Activated B cell treated with CpG ODN at 0.5 μM for 24 hours (primary cell): ENCODE results near the gene ATP5PD. TPM values are rescaled to one million over a fixed set of nuclear protein-coding genes. Genes with fewer than 3 reads are reported as not detected.

Source experiments
- ATAC-seq: fragments of 200-7000 bp; cut with Tn5 transposase; one replicate; pipeline ENCODE4 v1.10.0; 2021; ENCODE audit warnings: low read depth, mild to moderate bottlenecking, moderate library complexity
- CTCF ChIA-PET: fragments of 350-600 bp; sonication (Branson Sonifier 250); formaldehyde crosslinking; loops from one replicate; lab custom pipeline; 2021; ENCODE audit warnings: antibody characterized with exemption; lab: Charles Lee
- POLR2A ChIA-PET: fragments of 350-600 bp; sonication (Branson Sonifier 250); formaldehyde crosslinking; loops from one replicate; lab custom pipeline; 2021; ENCODE audit warnings: antibody characterized with exemption; lab: Charles Lee
- DNase-seq: peaks from one replicate; pipeline ENCODE4 v3.0.0; 2022
- H3K27ac Mint-ChIP-seq: one replicate; pipeline ENCODE4 v1.8.0; 2020; ENCODE audit warnings: mixed read lengths
- H3K27me3 Mint-ChIP-seq: one replicate; pipeline ENCODE4 v1.8.0; 2021; ENCODE audit warnings: mixed read lengths
- H3K36me3 Mint-ChIP-seq: one replicate; pipeline ENCODE4 v1.8.0; 2021; ENCODE audit warnings: low read depth, mixed read lengths
- H3K4me1 Mint-ChIP-seq: one replicate; pipeline ENCODE4 v1.8.0; 2021; ENCODE audit warnings: mixed read lengths
- H3K4me3 Mint-ChIP-seq: one replicate; pipeline ENCODE4 v1.8.0; 2020; ENCODE audit warnings: mild to moderate bottlenecking, mixed read lengths
- H3K9me3 Mint-ChIP-seq: one replicate; pipeline ENCODE4 v1.8.0; 2020; ENCODE audit warnings: mixed read lengths
- intact Hi-C: fragments of 100-400 bp; cut with micrococcal nuclease; formaldehyde crosslinking; loops from one replicate; pipeline ENCODE4 v1.15.1; 2024
- total RNA-seq: library from RNA; stranded (reverse); gene quantifications from 2 replicates; pipeline ENCODE4 v1.2.3, GENCODE V29; 2022
- TF ChIP-seq, protein P1 (sequence below): fragments of 200-600 bp; IDR thresholded peaks from one replicate; pipeline ENCODE4 v1.8.0; 2022; ENCODE audit warnings: antibody characterized with exemption, mild to moderate bottlenecking

ATP5PD gene
- total RNA-seq, 1 donor from 2014 or later = 158 TPM

DNA sequence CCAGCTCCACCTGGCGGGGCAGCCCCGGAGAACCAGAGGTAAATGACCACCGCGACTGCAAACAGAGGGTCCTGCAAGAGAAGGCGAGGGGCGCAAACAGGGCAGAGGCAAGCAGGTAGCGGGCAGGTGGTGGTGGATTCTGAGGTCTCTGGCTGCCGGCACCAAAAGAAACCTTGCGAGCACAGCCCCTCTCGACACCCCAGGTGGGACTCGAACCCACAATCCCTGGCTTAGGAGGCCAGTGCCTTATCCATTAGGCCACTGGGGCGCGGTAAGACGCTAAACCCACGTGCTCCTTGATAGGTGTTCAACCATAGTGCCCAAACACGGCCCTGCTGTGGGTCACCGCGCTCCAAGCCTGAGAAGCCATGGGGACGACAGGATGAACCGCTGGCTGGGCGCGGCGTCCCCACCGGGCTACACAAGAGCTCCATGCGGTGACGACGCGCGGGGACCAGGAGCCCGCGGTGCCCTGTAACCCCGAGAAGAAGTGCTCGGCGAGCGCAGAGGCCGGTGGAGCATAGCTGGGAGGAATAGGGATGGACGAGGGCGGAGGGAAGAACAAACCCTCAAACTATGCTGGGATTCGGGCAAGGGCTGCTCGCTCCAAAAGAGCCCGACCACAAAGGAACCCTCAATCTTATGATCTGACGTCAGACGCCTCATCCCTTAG, 12.4 kb downstream of the ATP5PD start:
- Mint-ChIP-seq H3K9me3 (peaks cover 3% of the 10 kb centered on the region), H3K36me3 (peaks cover 14% of the 10 kb centered on the region), H3K4me3 (peak overlapping the region; percentile 91), H3K4me1 (peaks cover 34% of the 10 kb centered on the region), H3K27ac (peak overlapping the region; percentile 89), H3K27me3 (peaks cover 1% of the 10 kb centered on the region)
- ChIA-PET POLR2A (interaction anchor here (0.8 to 3.4 kb wide), 11 partner anchors 10 to 743 kb away, joined by 3 to 31 read pairs (median 4); partner anchors contain the start of genes ATP5PD, FDXR, HID1 and JPT1), CTCF (interaction anchor here (0.9 to 1.2 kb wide), 2 partner anchors 23 to 80 kb away, joined by 3 to 6 read pairs; no protein-coding TSS in a partner anchor)
- TF ChIP-seq, protein P1, sequence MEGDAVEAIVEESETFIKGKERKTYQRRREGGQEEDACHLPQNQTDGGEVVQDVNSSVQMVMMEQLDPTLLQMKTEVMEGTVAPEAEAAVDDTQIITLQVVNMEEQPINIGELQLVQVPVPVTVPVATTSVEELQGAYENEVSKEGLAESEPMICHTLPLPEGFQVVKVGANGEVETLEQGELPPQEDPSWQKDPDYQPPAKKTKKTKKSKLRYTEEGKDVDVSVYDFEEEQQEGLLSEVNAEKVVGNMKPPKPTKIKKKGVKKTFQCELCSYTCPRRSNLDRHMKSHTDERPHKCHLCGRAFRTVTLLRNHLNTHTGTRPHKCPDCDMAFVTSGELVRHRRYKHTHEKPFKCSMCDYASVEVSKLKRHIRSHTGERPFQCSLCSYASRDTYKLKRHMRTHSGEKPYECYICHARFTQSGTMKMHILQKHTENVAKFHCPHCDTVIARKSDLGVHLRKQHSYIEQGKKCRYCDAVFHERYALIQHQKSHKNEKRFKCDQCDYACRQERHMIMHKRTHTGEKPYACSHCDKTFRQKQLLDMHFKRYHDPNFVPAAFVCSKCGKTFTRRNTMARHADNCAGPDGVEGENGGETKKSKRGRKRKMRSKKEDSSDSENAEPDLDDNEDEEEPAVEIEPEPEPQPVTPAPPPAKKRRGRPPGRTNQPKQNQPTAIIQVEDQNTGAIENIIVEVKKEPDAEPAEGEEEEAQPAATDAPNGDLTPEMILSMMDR = no peak
- DNase-seq = peak; percentile 76
- intact Hi-C loops = loop anchor here (1.0 to 5.0 kb wide), 5 partner anchors 13 to 148 kb away; partner anchors contain the start of genes CDR2L, KCTD2 and SUMO2
- peak; percentile 72 for ATAC-seq

GRCh38 chr17:75033346-75034235, 13.2 kb downstream of the ATP5PD start:
- peaks cover 3% of the 10 kb centered on the region for H3K9me3 Mint-ChIP-seq
- TF ChIP-seq, protein P1 = no peak
- H3K4me1 Mint-ChIP-seq = peaks cover 34% of the 10 kb centered on the region
- ChIA-PET POLR2A (interaction anchor here (0.8 to 3.4 kb wide), 8 partner anchors 14 to 744 kb away, joined by 3 to 31 read pairs (median 4); partner anchors contain the start of genes ATP5PD, HID1, JPT1 and KCTD2), CTCF (interaction anchor here (0.9 to 1.2 kb wide), 2 partner anchors 22 to 81 kb away, joined by 3 to 6 read pairs; no protein-coding TSS in a partner anchor)
- intact Hi-C loops = loop anchor here (1.0 to 5.0 kb wide), 5 partner anchors 14 to 149 kb away; partner anchors contain the start of genes CDR2L, KCTD2 and SUMO2
- peak overlapping the region; percentile 91 for H3K4me3 Mint-ChIP-seq
- H3K27me3 Mint-ChIP-seq = peaks cover 1% of the 10 kb centered on the region
- ATAC-seq (peak; percentile 28), DNase-seq (peak; percentile 78)
- peak overlapping the region; percentile 89 for H3K27ac Mint-ChIP-seq
- peaks cover 9% of the 10 kb centered on the region for H3K36me3 Mint-ChIP-seq

GRCh38 chr17:75032720-75033280, 14.0 kb downstream of the ATP5PD start:
- POLR2A ChIA-PET = interaction anchor here (0.5 to 1.6 kb wide), 6 partner anchors 10 to 752 kb away, joined by 3 to 14 read pairs (median 4); partner anchors contain the start of genes MRPL58 and UNK
- DNase-seq (no peak), ATAC-seq (peak; percentile 2)
- Mint-ChIP-seq H3K27ac (no peak overlapping the region), H3K36me3 (peaks cover 5% of the 10 kb centered on the region), H3K9me3 (peaks cover 3% of the 10 kb centered on the region), H3K4me3 (peak overlapping the region; percentile 91), H3K4me1 (peaks cover 34% of the 10 kb centered on the region), H3K27me3 (peaks cover 1% of the 10 kb centered on the region)
- intact Hi-C loops = loop anchor here (1.0 to 5.0 kb wide), 2 partner anchors 20 to 150 kb away; partner anchors contain the start of genes MRPL58 and SUMO2
- CTCF ChIA-PET = interaction anchor here (2.0 kb wide), 1 partner anchor 20 kb away, joined by 6 read pairs; the partner anchor contains the start of gene MRPL58
- TF ChIP-seq, protein P1 = no peak

GRCh38 chr17:75031972-75032719, 14.6 kb downstream of the ATP5PD start:
- POLR2A ChIA-PET = interaction anchor here (0.5 to 1.6 kb wide), 8 partner anchors 9 to 752 kb away, joined by 3 to 14 read pairs (median 4); partner anchors contain the start of genes MRPL58 and UNK
- H3K9me3 Mint-ChIP-seq = peaks cover 4% of the 10 kb centered on the region

More at GRCh38 chr17:75031972-75032719, 14.6 kb downstream of the ATP5PD start:
- peaks cover 1% of the 10 kb centered on the region for H3K27me3 Mint-ChIP-seq
- DNase-seq = peak; percentile 44
- intact Hi-C loops = loop anchor here (1.0 to 5.0 kb wide), 2 partner anchors 20 to 150 kb away; partner anchors contain the start of genes MRPL58 and SUMO2
- ATAC-seq = peak; percentile 38
- H3K4me1 Mint-ChIP-seq = peaks cover 34% of the 10 kb centered on the region
- CTCF ChIA-PET = interaction anchor here (1.4 to 2.0 kb wide), 2 partner anchors 19 to 70 kb away, joined by 3 to 6 read pairs; partner anchors contain the start of gene MRPL58
- H3K27ac Mint-ChIP-seq = peak overlapping the region; percentile 75
- H3K4me3 Mint-ChIP-seq = peak overlapping the region; percentile 91
- peaks cover 5% of the 10 kb centered on the region for H3K36me3 Mint-ChIP-seq
- TF ChIP-seq, protein P1 = no peak
